HepG2 (cell line): ENCODE results near the gene GDF15. TPM values are rescaled to one million over a fixed set of nuclear protein-coding genes. Genes with fewer than 3 reads are reported as not detected.

Experiments
- AGO1 ChIP-seq: fragments of 200-400 bp; formaldehyde crosslinking; IDR thresholded peaks from 2 replicates; pipeline ENCODE4 v1.6.1; 2017; ENCODE audit warnings: mild to moderate bottlenecking, low read depth, low read length, moderate library complexity; ENCODE audit not compliant: poor library complexity, severe bottlenecking
- BORCS8-MEF2B ChIP-seq: sonication (generic); formaldehyde crosslinking; IDR thresholded peaks from 2 replicates; pipeline ENCODE4 v1.8.0; 2022; ENCODE audit warnings: mild to moderate bottlenecking, missing genetic modification reagents
- MED13 ChIP-seq: sonication (generic); formaldehyde crosslinking; IDR thresholded peaks from 2 replicates; pipeline ENCODE4 v1.5.0; 2020; ENCODE audit warnings: missing genetic modification reagents
- MEF2D ChIP-seq: sonication (generic); formaldehyde crosslinking; IDR thresholded peaks from 2 replicates; pipeline ENCODE4 v1.5.1; 2020; ENCODE audit warnings: mild to moderate bottlenecking, missing genetic modification reagents
- TBX3 ChIP-seq: fragments of 450-650 bp; IDR thresholded peaks from 2 replicates; pipeline ENCODE4 v1.6.1; 2017; ENCODE audit warnings: antibody characterized with exemption, mild to moderate bottlenecking, inconsistent platforms, borderline replicate concordance
- ZBTB10 ChIP-seq: sonication (generic); formaldehyde crosslinking; IDR thresholded peaks from 2 replicates; pipeline ENCODE4 v1.4.0; 2020; ENCODE audit warnings: missing genetic modification reagents, borderline replicate concordance
- ZNF274 ChIP-seq: sonication (generic); formaldehyde crosslinking; IDR thresholded peaks from 2 replicates; pipeline ENCODE4 v1.5.1; 2020; ENCODE audit warnings: mild to moderate bottlenecking, missing genetic modification reagents
- ZNF687 ChIP-seq: sonication (generic); formaldehyde crosslinking; IDR thresholded peaks from 2 replicates; pipeline ENCODE4 v1.5.1; 2020; ENCODE audit warnings: mild to moderate bottlenecking, missing genetic modification reagents, moderate library complexity
- ZNF713 ChIP-seq: sonication (generic); formaldehyde crosslinking; IDR thresholded peaks from 2 replicates; pipeline ENCODE4 v1.4.0; 2020; ENCODE audit warnings: mild to moderate bottlenecking, missing genetic modification reagents
- ZNF775 ChIP-seq: sonication (generic); formaldehyde crosslinking; IDR thresholded peaks from 2 replicates; pipeline ENCODE4 v1.4.0; 2020; ENCODE audit warnings: missing genetic modification reagents, mild to moderate bottlenecking, moderate library complexity, borderline replicate concordance
- polyA plus RNA-seq, 8 experiments: library from polyadenylated mRNA; depleted of rRNA in 3 of 8; stranded (reverse) in 7 of 8; unstranded in 1 of 8; fragments of >200 nt; fragmentation: Illumina TruSeq in 4 of 8; extraction: Trizol in 4 of 8; gene quantifications; 2 replicates each; pipeline versions ENCODE4 v1.2.1 to v1.2.3, GENCODE V29; 2011 to 2016; ENCODE audit warnings: low read depth in 4 of 8, missing spikeins in 1 of 8, mixed read lengths in 1 of 8; ENCODE audit not compliant: insufficient read depth in 1 of 8
- total RNA-seq, 5 experiments: library from RNA; depleted of rRNA; stranded (reverse); fragments of >200 nt; fragmentation: Illumina TruSeq; extraction: Trizol; gene quantifications; 2 replicates each; pipeline ENCODE4 v1.2.3, GENCODE V29; 2016; ENCODE audit warnings: low read depth in 1 of 5
- TF ChIP-seq, protein P1 (sequence below): sonication (generic); formaldehyde crosslinking; conservative IDR thresholded peaks from 2 replicates; pipeline ENCODE4 v1.4.0; 2020; ENCODE audit warnings: missing genetic modification reagents

The GDF15 gene
- total and polyA plus RNA-seq, 2 of the 13 experiments (the other 11 are each of a cell fraction or from before 2014, with no cell fraction given): 146 to 422 TPM

DNA sequence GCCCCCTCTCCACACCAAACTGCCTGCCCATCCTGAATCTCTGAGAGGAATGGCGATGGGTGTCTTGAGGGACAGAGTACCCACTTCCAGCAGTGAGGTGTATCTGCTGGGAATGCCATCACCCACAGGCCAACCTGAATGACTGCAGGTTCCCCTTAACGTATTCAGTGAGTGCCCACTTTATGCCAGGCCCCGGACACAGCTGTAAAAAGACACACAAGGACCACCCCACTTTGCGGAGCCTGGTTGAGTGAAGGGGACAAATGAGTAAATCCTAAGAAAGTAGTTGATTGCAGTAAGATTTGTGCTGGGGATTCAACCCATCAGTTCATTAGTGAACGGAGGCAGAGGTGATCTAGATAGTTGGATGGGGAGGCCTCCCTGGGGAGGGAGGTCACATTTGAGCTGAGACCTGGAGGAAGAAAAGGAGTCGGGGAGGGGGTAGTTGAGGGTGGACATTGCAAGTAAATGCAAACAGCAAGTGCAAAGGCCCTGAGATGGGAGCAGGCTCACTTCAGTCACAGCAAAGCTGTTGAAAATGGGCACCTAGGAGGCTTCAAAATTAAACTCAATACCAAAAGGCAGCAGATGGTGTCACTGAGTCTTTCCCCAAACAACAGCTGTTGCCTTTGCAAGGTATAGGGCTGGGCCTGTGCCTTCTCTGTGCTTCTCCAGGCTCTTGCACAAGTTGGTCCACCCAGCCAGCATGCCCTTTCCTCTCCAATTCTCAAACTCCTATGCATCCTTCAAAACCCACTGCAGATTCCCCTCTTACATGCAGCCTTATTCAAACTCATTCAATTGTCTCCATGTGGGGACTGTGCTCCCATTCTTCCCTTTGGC is 4.3 kb downstream of the GDF15 start (continued):
- TF ChIP-seq ZNF687: no peak
- no peak for TF ChIP-seq TBX3
- no peak for TF ChIP-seq ZBTB10 (CRISPR knock-in tag)
- TF ChIP-seq AGO1: peak; percentile 99
- no peak for TF ChIP-seq ZNF775 (CRISPR knock-in tag)
- peak; percentile 21; the same call in 1 of the 2 replicates for TF ChIP-seq MED13 (CRISPR knock-in tag)
- TF ChIP-seq ZNF274 (CRISPR knock-in tag): 0 out of 2 replicates have a peak, but pooled peaks have one; percentile 22
- TF ChIP-seq MEF2D (CRISPR knock-in tag): 0 out of 2 replicates have a peak, but pooled peaks have one; percentile 42
- TF ChIP-seq, protein P1, sequence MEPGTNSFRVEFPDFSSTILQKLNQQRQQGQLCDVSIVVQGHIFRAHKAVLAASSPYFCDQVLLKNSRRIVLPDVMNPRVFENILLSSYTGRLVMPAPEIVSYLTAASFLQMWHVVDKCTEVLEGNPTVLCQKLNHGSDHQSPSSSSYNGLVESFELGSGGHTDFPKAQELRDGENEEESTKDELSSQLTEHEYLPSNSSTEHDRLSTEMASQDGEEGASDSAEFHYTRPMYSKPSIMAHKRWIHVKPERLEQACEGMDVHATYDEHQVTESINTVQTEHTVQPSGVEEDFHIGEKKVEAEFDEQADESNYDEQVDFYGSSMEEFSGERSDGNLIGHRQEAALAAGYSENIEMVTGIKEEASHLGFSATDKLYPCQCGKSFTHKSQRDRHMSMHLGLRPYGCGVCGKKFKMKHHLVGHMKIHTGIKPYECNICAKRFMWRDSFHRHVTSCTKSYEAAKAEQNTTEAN: no peak
- no peak for TF ChIP-seq BORCS8-MEF2B (CRISPR knock-in tag)
- TF ChIP-seq ZNF713 (CRISPR knock-in tag): no peak
